Thyroid gland (tissue), 4 donors: Measurements from ENCODE around the gene TPCN1.

ENCODE experiments used
- POLR2A ChIP-seq, 2 donors: fragments of 450-650 bp; IDR thresholded peaks; one replicate each; pipeline ENCODE4 v1.6.1; 2017; ENCODE audit warnings: antibody characterized with exemption in 2 of 2, mild to moderate bottlenecking in 2 of 2, moderate library complexity in 1 of 2
- TF ChIP-seq, protein P1 (sequence below), 6 experiments: fragments of 200-600 bp in 3 of 6; fragments of 450-650 bp in 3 of 6; sonication (generic) in 3 of 6; IDR thresholded peaks; one replicate each; pipeline ENCODE4 v1.5.1; 2016 to 2019; ENCODE audit warnings: antibody characterized with exemption in 6 of 6, mild to moderate bottlenecking in 2 of 6, inconsistent platforms in 1 of 6, moderate library complexity in 1 of 6

DNA sequence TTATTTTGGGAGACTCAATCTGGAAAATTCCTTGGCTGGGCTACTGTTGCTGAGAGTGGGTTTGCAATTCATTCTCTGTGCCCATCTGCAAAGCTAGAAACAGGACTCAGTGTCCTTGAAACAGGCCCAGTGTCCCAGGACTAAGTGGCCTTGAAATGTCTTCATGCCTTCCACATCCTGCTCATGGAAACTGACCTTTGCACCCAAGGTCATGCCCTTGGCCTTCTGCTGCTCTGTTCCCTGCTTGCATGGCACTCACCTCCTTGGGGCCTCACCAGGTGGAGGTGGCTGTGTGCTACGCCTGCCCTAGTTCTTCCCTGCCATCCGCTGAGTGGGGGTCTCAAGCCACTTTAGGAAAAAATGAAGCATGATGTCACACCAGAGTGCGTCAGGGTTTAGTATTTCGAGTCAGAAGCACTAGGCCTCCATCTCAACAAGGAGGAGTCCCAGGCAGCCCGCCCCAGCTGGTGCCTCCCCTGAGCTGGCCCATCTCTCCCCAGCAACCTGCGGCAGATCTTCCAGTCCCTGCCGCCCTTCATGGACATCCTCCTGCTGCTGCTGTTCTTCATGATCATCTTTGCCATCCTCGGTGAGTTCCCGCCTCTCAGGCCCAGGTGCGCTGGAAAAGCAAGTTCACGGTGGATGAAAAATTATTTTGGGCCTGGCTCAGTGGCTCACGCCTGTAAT lies 48.1 kb downstream of the TPCN1 start:
- TF ChIP-seq, protein P1, sequence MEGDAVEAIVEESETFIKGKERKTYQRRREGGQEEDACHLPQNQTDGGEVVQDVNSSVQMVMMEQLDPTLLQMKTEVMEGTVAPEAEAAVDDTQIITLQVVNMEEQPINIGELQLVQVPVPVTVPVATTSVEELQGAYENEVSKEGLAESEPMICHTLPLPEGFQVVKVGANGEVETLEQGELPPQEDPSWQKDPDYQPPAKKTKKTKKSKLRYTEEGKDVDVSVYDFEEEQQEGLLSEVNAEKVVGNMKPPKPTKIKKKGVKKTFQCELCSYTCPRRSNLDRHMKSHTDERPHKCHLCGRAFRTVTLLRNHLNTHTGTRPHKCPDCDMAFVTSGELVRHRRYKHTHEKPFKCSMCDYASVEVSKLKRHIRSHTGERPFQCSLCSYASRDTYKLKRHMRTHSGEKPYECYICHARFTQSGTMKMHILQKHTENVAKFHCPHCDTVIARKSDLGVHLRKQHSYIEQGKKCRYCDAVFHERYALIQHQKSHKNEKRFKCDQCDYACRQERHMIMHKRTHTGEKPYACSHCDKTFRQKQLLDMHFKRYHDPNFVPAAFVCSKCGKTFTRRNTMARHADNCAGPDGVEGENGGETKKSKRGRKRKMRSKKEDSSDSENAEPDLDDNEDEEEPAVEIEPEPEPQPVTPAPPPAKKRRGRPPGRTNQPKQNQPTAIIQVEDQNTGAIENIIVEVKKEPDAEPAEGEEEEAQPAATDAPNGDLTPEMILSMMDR (IDR thresholded peaks at IDR 0.05) = no peak
- no peak for TF ChIP-seq POLR2A (IDR thresholded peaks at IDR 0.05)
